Endometrial microvascular endothelial cells (primary cell): Measurements from ENCODE around the gene GNB1L. TPM values are rescaled to one million over a fixed set of nuclear protein-coding genes. Genes with fewer than 3 reads are reported as not detected.

ENCODE experiments used
- in situ Hi-C: cut with HindIII; loops from 2 replicates; pipeline ENCODE4 v1.10.0; 2017; ENCODE audit warnings: low sequenced_read_pairs, low pct_unique_long_range_greater_than_20kb; ENCODE audit errors: inconsistent ontology term
- total RNA-seq: library from RNA; depleted of rRNA; stranded (reverse); fragments of >200 nt; gene quantifications from one replicate; pipeline ENCODE4 v1.2.3, GENCODE V29; 2015; ENCODE audit errors: inconsistent ontology term

GNB1L gene
- total RNA-seq, 1 donor from 2014 or later, result 19.7 TPM

DNA sequence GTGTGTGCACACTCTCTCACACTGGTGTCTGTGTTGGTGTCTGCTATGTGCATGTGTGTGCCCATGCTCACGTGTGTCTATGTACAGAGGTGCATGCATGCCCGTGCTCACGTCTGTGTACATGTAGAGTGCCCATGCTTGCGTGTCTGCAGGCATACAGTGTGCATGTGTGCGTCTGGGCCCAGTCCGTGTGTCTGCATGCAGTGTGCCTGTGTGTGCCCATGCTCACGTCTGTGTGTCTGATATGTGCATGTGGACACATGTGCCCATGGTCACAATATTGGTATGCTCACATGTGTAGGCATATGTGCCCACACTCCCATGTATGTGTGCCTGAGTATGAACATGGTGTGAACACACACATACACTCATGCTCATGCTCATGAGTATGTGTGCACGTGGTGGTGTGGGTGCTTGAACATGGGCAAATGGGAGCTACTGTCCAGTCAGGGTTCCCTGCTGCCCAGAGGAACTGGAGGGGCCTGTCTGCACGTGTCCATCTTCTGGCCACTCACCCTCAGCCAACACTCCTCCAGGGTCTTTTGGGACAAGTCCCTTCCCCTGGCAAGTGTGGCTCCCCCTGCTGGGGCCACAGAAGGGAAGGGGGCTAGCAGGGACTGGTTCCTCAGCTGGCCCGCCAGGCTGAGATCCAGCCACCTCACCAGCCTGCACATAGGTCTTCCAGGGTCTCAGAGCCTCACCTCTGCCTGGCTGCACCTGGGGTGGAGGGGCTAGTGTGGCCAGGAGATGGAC, 101.4 kb downstream of the GNB1L start:
- in situ Hi-C loops, result loop anchor here (25.0 kb wide), 1 partner anchor 359 kb away; the partner anchor contains the start of genes RANBP1 and TRMT2A

DNA sequence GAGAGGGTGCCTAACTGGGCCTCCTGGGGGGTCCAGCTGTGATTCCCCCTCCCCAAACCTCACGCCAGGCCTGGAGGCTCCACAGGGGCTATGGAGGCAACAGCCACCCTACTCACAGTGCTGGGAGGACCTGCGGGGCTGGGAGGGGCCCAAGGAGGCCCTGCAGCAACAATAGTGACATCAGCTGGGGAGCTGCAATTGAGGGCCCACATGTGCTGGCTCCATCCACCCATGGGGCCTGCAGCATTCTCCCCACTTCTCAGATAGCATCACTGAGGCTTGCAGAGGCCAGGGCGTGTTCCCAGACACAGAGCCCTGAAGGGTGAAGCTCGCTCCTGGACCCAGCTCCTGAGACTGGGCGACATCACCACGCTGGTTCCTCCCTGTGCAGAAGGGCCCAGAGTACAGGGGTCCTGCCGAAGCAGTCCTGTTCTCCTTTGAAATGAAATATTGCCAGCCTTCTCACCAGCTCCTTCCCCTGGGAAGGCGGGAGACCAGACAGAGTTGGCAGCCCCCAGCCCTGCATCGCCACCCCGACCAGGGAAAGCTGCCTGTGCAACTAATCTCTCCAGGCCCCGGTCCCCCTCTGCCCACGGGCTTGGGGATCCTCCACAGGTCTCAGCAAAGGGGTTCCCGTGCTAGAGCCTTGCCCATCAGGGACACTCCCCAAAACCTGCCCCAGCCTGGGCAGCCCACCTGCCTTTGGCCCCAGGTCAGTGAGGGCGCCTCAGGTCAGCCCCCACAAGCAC, 103.0 kb downstream of the GNB1L start:
- in situ Hi-C loops, result loop anchor here (25.0 kb wide), 1 partner anchor 361 kb away; the partner anchor contains the start of genes RANBP1 and TRMT2A

DNA sequence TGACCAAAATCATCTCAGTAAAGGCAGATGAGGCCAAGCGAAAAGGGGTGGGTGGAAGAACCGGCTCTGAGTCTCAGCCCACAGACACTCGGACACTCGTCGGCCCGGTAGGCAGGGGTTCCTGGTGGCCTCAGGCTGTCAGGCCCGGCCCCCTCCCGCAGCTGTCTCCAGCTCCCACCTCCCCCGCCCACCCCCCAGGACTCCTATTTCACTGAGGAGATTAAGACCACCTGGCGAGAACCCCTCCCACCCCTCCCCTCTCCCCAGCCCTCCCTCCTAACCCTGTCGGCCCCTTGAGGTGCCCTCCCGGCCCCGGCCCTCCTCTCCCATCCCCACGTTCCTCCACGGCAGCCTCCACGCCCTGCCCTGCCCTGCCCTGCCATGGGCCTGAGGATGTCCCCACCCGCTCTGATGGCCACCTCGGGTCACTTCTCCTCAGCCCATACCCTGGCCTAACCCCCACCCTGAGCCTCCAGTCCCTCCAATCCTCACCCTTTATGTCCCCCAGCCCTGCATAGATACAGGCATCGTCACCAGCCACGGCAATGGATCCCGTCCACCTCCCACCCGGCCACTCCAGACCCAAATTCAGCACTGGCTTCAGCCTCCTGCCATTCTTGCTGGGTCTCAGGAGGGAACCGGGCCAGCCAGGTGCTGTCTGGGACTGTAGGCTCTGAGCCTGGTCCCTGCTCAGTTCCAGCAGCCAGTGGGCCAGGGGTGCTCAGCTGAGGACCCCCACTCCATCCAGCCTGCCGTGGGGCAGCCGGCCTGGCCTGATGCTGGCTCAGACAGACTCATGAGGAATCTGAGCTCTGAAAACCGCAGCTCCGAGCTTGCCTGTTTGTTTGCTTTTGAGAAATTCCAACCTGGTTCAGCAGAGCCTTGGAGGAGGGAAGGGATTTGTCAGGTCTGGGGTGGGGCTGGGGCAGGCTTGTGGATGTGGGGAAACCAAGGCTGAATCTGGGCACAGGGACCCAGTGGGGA, 103.9 kb downstream of the GNB1L start:
- in situ Hi-C loops, result loop anchor here (25.0 kb wide), 1 partner anchor 362 kb away; the partner anchor contains the start of genes RANBP1 and TRMT2A

DNA sequence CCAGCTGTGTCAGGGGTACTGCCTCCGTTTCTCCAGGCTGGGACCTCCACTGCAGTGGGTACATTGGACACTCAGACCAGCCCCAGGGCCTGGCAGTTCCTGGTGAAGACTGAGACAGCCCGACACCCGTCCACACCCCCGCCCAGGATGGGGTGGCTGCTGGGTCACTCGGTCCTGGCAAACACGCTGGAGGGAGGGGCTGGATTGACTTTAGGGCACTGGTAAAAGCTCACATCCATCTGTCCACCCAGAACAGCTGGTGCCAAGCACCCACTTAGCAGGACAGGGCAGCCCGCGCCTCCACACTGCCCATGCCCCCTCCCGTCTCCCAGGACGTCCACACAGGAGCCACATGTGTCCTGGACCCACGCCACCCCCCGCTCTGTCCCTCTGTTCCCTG, 104.8 kb downstream of the GNB1L start:
- in situ Hi-C loops, result loop anchor here (25.0 kb wide), 1 partner anchor 362 kb away; the partner anchor contains the start of genes RANBP1 and TRMT2A

DNA sequence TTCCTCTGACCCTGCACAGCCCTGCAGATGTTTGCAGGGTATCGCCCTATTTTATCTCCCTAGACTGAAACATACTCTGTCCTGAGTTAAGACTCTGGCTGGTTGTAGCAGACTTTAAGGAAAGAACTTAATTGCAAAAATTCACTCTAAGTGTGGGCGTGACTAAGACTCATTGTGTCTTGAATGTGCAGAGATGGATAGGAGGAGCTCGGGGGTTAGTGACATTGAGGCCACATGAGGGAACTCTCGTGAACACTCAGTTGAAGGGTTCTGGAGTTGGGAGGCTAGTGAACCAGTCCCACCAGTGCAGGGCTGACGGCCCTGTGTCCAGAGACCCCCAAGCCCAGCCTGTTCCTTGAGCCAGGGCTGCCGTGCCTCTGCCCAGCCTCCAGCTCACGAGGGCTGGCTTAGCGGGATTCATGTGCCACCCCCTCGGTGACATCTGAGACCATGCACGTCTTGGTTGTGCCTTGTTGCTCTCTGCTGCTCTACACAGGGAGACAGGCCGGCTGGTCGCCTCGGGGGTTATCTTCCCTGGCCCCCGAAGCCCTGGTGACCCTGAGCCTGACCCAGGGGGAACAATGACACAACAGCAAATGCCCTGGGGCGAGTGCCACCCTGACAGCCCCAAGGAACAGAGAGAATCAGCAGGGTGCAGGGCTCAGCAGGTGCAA, 105.5 kb downstream of the GNB1L start:
- in situ Hi-C loops, result no loop called here

DNA sequence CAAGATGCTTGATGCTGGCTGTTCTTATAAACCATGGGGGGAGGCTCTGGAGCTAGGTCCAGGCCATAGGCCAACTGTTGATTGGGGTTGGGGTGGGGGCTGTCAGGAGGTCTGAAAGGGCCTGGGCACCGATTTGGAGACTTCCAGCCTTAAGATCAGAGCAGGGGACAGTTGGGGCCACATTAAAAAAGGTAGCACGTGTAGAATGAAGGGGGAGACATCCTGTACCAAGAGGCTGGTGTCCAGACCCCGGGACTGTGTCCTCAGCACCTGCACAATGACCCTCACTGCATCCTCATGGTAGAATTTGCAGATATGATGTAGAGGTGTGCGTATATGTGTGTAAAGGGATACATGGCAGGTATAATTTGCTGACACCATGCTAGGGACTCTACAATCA, 106.5 kb downstream of the GNB1L start:
- in situ Hi-C loops, result no loop called here

DNA sequence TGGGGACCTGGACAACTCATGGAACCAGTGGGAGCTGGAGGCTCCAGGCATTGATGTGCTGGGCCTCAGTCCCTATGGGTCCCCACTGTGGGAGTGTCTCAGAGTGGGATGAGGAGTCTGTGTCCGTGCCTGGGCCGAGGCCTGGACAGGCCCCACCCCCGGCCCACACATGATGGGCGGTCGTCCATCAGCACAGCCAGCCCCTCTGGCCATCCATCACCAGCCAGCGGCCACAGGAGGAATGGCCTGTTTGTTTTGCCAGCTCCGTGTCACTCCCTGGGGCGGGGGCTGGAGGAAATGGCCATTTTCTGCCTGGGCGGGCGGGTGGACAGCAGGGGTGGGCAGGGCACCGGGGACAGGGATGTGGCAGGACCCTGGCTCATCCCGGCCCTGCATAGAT, 107.1 kb downstream of the GNB1L start:
- in situ Hi-C loops, result no loop called here

DNA sequence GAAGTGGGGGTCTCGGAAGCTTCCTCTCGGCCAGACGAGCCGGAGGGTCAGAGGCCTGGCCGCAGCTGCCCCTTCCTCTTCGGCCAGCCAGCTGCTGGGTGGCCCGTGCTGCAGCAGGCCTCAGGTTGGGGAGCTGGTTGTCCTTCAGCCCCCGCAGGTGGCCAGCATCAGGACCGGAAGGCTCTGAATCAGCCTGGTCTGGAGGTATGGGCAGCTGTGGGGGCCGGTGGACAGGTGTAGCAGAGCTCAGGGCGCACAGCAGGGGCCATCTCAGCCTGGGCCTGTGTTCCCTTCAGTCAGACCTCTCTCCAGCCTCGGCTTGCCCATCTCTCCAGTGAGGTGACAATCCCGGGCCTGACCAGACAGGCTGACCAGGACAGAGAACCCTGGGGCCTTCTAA, 107.9 kb downstream of the GNB1L start:
- in situ Hi-C loops, result no loop called here

DNA sequence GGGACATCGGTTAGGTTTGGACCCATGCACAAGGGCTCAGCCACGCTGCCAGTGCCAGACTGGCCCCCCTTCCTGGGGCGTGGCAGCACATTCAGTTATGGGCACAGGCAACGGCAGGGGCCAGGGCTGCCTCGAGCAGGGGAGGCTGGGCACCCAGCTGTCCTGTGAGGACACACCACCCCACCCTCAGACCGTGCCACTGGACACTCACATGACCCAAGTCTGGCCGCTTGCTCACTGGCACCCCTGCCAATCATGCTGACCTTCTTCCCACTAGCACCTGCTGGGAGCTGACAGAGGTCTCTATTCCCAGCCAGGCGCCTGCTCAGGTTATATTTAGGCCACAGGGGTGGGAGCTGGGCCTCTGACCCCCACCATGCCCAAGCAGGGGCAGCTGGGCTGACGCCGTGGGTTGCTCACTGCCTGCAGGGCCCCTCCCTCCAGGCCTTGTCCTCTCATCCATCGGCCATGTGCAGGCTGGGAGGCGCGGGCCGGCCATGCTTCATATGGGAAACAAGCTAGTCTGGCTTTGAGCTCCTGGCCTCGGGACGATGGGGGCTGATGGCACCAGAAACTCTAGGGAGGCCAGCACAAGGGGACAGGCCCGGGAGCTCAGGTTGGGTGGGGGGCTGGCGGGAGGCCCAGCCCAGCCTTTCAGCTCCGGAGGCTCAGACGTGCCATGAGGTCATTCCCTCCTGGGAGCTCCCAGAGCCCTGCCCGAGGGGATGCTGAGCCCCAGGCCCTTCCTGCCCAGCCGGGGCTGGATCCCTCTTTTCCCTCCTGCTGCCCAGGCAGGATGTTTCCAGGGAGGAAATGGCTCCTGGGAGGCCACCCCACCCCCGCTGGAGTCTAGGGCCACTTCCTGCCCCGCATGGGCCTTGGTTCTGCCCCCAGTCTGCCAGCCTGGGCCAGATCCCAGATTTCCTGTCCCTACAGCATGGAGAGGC, 109.2 kb downstream of the GNB1L start:
- in situ Hi-C loops, result no loop called here

DNA sequence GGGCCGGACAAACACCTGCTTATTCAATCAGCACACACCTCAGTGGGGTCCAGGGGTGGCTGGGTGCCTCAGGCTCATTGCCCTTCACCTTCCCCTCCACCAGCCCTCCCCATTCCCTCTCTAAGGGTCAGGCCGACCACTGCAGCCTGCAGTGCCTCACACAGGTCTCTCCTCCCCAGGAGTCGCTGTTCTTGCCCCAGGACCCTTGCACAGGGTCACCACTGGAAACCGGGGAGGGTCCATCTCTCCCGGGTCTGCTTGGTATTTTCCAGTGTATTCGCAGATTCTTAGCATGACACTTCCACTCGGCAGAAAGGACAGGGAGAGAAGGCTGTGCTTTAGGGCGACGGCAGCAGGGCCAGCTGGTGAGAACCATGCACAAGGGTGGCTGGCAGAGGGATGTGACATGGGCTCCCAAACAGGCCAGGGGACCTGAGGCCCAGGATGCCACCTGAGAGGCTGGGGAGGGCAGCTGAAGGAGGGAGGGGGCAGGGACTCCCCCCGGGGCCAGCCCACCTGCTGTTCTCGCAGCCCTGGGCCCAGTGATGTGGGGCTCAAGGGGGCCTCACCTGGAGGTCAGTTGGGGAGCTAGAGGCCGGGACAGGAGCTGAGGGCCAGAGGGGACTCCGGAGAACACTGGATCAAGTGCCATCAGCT, 110.2 kb downstream of the GNB1L start:
- in situ Hi-C loops, result no loop called here

DNA sequence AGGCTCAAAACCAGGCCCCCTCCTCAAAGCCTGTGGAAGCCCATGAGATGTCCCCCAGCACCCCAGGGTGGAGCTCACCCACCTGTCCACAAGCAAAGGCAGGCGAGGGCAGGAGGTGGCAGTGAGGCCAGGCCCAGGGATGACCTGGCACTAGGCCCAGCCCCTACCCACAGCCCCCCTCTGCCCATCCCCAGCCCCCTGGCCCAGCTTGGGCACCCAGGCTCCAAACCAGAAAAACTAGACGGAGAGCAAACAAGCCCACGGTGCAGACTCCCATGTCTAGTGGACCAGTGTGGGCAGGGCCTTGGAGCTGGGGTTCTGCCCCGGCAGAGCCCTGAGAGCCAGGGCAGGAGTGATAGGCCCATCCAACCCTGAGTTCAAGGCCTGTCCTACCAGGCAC, 111.0 kb downstream of the GNB1L start:
- in situ Hi-C loops, result no loop called here

DNA sequence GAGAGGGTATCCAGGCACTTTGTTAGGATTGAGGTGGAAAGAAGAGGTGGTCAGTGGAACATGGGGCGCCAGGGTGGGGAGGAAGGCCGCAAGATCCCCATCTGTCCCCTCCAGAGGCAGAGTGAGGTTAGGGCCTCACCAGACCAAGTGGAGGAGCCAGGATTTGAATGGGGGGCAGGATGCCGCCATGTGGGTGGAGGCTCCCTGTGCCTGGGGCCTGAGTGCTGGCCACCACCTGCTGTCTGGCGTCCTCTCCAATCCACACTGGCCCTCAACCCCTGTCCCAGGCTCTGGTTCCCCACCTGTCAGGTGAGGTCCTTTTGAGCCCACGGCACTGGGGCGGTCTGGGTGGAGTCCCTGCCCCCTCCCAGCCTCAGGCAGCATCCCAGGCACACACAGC, 111.6 kb downstream of the GNB1L start:
- in situ Hi-C loops, result no loop called here

DNA sequence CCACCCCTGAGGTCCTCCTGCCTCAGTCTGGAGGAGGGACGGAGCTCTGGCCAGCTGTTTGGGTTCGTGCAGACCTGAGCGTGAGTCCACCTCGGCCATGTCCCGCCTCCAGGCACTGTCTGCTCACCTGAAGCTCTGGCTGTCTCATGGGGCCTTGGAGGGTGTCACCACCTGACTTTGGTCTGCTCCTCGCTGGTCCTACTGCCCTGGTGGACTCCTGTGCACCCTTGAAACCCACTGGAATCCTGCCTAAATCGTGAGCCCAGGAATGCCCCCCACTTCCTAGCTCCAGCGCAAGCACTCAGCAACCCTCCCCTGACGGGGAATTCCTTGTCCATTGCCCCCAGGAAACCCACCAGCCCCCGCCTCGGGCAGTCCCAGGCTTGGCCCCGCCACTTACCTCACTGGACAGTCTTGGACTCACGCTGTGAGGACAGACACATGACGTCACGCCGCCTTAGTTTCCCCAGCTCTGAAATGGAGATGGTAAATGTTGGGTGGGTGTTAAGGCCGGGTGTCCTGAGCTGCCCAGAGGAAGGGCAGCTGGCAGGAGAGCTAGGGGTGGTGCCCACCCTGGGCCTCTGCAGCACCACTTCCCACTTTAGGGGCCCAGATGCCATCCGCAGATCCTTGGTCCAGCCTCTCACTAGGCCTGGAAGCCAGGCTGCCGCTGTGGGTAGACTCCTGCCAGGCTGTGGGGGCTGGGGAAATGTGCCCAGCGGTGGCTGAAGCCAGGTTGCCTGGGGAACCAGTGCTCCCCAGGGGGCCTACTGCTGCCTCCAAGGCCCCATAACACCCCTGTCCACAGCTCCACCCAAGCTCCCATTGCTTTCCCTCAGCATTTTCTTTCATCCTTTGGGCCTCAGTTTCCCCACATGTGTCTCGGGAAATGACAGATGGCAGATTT, 112.3 kb downstream of the GNB1L start:
- in situ Hi-C loops, result no loop called here

DNA sequence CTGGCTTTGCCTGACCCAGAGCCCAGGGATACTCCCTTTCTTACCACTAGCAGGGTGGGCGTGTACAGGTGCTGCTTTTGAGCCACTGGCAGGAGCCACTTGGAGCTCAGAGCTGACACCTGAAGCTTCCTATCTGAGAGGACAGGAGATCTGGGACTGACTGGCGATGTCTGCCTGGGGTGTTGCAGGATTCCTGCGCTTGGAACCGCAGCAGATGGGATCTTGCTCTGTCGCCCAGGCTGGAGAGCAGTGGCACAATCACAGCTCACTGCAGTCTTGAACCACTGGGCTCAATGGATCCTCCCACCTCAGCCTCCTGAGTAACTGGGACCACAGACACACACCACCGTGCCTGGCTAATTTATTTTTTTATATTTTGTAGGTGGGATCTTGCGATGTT, 113.6 kb downstream of the GNB1L start:
- in situ Hi-C loops, result no loop called here

DNA sequence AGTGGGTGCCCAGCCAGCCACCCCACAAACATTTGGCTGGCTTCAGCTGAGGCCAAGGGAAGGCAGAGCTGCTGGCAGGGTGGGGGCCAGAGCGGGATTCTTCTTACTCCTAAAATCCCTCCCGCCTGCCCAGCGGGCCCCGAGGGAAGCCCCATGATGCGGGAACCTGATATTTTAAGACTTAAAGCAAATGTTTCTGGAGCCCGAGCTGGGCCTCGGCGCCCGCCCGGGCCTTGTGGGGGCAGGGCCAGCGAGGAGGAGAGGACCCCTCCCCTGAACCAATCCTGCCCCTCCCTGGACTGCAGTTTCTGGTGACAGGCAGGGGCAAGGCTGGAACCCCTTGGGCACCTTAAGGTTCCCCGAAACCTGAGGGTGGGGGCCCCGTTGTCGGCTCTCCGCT, 114.1 kb downstream of the GNB1L start:
- in situ Hi-C loops, result no loop called here

DNA sequence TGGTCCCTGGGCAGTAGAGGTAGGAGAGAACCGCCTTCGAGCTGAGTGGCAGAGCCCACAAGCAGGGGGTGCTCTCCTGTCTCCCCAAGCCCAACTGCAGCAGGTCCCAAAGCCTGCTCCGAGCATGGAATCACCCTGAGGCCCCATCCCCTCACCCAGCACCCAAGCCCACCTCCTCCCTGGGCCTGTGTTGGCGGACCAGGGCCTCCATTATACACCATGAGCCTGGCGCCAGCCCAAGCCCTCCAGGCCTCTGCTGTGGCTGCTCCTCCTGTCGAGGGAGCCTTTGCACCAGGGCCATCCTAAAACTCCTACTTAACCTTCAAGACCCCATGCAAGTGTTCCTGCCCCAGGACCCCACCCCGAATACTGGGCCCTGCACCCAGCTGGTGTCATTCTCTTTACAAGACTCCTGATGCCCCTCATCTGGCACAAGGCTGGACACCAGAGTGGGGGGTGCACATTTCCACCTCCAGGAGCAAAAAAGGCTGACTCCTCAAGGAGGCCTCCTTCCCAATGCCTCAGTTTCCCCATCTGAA, 114.7 kb downstream of the GNB1L start:
- in situ Hi-C loops, result no loop called here
